SKM-1 (cell line): ENCODE results near the gene INF2.
A peak's percentile ranks its signal among the peaks of the same experiment; 100 is the strongest.
"Not testable (repeated sequence)": the region's sequence is repeated elsewhere in the genome, so short reads cannot be mapped to it uniquely, and the experiment has no call there.

ENCODE experiments used
- DNase-seq: peaks from one replicate; lab custom pipeline; 2025; ENCODE audit not compliant: unreplicated experiment; lab: John Stamatoyannopoulos, UW

Gene INF2

DNA sequence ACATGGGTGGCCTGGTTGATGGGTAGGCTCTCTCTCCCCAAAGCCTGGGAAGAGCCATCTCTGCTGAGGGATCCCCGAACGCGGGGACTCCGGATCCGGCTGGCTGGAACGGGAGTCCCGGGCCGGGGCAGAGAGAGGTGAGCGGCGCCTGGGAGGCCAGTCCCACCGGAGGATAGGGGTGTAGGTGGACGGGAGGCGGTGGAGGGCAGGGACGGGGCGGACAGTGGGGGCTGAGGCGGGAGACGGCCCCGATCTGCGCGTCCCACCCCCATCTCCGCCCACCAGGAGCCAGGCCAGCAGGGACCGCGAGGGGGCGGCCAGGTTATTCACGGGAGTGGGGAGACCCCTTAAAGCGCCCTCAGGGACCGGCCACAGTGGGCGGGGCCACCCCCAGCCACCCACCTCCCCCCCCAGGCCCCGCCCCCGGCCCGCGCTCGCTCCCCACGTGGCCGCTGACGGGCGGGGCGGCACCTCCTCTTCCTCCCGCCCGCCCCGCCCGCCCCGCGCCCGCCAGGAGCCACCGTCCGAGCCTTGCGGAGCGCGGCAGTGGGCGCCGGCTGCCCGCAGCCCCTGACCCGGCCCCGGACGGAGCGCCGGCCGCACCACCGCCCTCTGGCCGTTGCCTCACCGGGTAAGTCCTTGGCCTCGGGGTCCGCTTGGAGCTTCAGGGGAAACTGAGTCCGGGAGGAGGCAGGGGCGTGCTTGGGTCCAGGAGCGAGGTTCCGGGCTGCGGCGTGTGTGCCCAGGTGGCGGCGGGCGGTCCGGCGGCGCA, at the start of gene INF2:
Gene INF2 (plus strand): TSS at position 510 of the 772 bp plus-strand sequence. CDS start 11,748 bp downstream, outside the sequence.
- DNase-seq: peak; percentile 0

DNA sequence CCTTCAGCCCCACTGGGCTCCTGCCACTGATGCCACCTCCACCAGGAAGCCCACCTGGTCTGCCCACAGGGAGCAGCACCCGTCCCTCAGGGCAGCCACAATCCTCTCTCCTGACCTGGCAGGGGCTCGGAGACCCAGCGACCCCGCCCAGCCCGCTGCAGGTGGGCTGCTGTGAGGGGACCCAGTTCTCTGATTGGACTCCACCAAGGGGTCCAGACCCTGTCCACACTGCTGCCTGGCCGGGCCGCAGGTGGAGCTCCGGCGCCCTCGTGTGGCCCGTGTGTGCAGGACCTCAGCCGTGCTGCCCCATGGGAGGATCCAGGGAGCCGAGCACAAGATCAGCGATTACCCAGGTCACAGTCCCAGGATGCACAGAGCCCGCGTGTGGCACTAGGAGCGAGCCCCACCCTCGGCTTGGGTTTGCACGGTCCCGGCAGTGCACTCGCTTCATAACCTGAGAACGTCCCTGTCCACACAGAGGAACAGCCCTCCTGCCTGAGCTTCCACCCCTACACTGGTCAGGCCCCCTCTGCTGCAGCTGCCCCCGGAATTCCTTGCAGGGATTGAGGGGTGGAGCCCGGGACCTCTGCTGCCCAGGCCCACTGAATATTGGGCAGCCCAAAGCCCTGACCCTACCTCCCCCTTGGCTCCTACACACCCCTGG, 49.4 kb upstream of the INF2 start:
- no peak for DNase-seq

DNA sequence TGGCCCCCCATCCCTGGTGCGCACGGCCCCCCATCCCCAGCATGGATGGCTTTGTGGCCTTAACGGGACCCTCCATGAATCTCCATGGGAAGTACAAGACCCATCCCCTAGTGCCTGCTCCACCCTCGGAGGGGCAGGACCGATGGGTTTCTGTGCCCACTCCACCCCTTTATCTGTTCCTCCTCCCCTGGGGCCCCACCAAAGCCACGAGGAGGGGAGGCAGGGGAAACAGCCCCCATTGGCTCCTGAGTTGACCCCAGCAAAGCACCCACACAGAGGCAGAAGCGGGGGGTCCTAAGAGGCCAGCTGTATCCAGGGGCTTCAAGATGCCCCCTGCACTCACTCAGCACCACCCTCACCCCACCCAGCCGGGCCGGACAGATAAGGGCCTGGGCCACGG, 48.7 kb upstream of the INF2 start:
- no peak for DNase-seq

DNA sequence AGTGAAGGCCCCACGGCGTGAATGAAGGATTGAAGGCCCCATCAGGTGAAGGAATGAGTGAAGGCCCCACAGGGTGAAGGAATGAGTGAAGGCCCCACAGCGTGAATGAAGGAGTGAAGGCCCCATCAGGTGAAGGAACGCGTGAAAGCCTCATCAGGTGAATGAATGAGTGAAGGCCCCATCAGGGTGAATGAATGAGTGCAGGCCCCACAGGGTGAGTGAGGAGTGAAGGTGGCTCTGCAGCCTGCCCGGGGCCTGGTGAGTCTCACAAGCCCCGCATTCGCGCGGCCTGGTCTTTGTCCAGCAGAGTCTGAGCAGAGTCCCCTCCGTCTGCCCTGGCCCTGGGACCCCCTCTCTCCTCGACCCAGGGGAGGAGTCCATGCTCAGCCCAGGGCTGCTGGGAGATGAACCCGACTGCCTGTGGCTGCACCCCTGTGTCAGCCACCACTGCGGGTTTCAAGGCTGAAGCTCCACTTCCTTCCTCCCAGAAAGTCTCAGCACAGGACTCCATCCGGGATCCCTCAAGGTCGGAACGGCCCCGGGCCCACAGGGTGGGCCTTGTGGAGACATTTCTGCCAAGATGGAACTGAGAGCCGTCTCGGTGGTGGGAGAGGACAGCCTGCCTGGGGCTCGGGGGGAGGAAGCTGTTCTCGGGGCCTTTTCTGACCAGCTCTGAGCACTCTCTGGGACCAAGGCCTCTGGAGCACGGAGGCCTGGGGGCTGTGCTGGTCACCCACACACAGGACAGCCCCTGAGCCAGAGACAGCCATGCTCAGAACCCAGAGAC, 47.5 kb upstream of the INF2 start:
- DNase-seq: no peak

DNA sequence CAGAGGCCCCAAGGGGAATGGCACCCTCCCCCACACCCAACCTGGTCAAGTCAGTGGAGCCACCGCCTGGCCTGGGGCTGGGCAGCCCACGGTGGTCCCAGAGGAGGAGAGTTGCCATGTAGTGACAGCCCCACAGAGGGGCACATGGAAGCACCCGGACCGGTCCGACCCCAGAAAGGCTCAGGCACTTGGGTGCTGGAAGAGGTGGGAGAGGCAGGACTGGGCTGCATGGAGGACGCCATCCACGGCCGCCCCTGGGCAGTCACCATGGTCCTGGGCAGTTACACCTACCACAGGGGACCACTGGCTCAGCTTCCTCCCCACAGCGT, 46.9 kb upstream of the INF2 start:
- no peak for DNase-seq

DNA sequence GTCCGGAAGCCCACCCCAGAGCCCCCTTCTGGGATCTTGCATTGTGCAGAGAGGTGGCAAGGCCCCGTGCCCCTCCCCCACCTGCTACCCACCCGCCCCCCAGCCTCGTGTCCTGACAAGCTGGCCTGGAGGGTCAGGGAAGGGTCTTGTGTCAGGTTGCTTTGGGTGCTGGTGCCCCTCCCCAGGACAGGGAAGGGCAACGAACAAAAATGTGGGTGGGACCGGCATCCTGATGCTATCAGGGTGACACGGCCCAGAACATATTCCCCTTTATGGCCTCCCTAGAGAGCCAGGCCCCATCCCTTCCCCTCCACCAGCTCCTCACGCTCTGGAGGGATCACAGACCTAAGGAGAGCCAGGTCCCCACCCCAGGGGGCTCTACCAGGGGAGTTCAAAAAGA, 46.1 kb upstream of the INF2 start:
- DNase-seq: no peak

DNA sequence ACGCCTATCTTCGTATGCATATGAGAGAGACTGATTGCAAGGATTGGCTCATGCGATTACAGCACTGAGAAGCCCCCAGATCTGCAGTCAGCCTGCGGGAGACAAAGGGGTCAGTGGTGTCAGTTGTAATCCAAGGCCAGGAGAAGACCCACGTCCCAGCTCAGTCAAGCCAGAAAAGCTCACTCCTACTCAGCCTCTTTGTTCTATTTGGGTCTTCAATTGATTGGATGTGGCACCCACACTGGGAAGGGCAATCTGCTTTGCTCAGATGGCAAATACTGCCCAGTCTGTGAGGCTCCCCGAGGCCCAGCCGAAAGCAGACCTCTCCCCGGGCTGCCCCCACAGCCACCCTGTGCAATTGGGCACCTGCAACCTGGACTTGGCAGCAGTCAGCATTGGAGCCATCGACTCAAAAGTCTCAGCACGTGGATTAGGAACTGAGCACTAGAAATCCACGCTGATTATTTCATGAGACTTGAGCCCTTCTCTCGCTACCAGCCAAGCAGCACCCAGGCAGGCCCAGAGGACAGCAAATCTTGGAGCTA, 45.3 kb upstream of the INF2 start:
- DNase-seq: no peak

DNA sequence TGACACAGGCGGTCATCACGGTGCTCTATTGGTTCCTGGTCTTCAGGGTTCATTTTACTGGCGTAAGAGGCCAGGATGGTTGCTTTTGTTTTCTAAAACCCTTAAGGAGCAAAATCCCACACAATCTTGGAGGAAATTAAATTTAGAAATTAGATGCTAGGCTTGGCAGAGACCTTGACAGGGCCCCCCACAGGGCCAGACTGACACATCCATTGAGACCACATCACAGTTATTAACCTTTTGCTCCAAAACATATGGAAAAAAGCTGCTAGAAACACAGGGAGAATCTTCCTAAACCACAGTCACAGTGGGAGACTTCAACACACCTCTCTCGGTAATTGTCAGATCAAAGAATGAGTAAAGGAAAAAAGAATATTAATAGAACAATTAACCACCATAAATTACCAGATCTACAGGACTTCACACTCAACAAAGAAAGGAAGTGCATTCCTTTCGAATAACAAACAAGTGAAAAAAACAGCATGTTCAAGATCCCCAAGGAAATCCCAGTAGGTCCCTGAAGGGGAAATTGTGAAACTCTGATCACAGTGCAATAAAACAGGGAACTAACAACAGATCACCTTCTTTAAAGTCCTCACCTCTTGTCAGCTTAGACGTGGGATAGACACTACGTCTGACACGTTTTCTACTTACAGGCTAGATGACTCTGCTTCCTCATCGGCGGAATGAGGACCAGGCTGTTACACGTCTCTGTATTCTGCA, 44.6 kb upstream of the INF2 start:
- DNase-seq: no peak

DNA sequence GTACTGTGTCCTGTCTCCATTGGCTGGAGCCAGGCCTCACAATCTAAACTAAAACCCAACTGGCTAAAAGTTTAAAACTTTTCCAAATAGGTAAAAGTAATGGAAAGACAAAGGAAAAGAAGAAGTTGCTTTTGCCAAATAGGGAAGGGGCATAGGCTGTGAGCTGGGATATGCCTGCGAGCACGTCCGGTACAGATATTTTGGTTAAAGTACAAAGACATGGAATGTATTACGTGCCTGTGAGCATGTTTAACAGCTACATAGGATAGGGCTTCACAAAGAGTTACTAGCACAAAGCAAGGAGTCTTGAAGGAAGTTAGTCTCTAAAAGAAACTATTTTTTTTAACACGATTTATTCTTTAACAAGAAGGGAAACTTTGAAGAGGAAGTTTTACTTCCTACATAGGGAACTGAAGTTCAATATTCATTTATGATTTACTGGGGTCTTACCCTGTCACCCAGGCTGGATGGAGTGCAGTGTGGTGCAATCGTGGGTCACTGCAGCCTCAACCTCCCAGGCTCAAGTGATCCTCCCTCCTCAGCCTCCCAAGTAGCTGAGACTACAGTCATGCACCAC, 41.9 kb upstream of the INF2 start:
- DNase-seq: no peak

DNA sequence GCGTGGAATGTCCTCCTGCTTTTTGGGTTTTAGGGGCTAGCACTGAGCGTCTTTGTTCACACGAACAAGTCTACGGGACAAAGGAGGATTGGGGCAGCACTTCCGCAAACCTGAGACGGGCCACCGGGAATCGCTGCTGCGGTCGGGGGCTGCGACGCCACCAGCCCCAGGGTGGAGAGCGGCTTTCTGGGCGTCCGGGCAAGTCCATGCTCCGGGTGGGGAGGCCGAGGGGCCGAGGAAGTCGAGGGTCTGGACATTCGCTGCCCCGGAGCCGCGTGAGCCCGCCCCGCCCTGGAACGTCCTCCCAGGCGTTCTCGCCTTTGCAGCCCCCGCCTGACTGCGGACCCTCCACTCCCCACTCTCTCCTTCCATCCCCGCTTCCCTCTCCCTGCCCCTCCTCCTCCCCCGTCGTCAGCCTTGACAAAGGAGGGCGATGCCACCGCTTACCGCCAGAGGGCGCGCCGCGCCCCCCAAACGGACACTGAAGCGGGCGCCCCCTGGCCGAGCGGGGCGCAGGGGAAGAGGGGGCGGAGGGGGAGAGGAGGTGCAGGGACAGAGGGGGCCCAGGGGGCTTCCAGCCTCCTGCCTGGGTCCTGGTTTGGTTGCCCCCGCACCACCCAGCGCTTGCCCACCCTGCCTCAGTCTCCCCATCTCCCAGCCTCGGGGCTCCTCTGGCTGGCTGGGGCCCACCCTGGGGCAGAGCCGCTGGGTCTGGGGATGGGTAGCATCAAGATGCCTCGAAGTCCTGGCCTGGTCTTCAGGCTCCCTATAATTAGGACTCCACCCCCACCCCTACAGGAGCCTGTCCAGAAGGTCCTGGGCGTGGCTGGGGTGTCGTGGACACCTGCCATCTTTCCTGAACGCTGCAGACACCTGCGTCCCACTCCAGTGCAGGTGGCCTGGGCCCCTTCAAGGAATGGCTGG, 39.1 kb upstream of the INF2 start:
- no peak for DNase-seq

DNA sequence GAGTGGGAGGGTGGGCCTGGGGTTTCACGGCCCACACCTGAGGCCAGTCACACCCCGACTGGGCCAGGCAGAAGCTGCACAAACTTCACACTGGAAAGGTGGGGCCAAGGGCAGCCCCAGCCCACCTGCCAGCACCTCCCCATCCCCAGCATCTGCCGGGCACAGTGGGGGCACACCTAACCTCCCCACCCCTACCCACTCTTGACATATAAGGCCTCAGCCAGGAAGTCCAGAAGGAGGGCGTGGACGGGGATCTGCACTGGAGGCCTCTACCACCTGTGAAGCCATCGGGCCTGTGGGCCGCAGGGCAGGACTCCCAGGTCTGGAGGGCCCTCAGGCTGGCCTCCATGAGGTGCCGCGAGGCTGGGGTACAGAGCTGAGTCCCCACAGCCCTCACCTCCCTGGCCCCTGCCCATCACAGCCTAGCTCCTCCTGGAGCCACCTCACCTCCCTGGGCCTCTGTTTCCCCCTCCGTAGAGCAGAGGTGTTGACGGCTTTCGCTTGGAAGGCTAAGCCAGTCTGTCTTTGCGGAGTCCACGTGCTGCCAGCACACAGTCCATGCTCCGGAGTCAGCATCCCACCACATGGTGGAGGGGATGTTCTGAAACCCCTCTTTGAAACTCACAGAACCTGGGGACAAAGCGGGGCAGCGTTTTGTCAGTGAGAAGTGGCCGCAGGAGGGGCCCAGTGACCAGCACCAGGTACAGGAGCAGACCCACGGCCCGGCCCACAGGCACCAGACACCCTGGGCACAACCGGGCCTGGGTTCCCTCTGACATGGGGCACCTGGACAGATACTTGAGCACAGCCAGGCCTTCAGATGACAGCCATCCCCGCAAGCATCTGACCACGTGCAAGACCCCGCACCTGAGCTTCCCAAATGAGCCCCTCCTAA, 38.2 kb upstream of the INF2 start:
- DNase-seq: no peak

DNA sequence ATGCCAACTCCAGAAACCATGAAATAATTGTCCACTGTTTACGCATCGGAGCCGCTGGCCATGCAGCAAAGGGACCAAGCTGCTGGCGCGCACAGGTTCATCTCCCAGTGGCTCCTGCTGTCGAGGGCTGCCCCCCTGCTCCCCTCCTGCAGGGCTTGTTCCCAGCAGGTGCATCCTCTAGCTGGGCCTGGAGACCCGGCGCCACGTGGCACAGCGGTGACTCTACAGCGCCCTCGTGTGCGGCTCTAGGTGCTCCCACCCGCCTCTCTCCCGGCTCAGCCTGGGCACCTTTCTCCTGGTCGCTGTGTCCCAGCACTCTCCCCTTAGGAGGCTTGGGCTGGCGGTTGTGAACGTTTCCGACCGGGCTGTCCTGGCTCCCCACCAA, 37.5 kb upstream of the INF2 start:
- DNase-seq: no peak

DNA sequence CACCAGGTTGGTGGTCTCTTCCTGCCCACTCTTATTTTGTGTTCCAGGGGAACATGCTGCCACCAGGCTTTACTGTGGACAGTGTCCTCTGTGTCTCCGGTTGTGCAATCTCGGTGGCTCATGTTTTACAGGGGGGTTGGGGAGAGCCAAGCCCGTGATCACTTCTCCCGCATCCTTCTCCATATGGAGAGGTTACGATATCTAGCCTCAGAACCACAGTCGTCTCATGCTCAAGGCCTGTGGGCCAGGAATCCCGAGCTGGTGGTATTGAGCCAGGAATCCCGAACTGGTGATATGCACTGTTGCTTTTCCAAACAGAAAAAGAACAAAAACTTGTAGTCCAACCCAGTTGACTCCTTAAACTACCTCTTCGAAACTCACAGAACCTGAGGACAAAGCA, 37.0 kb upstream of the INF2 start:
- DNase-seq: no peak

DNA sequence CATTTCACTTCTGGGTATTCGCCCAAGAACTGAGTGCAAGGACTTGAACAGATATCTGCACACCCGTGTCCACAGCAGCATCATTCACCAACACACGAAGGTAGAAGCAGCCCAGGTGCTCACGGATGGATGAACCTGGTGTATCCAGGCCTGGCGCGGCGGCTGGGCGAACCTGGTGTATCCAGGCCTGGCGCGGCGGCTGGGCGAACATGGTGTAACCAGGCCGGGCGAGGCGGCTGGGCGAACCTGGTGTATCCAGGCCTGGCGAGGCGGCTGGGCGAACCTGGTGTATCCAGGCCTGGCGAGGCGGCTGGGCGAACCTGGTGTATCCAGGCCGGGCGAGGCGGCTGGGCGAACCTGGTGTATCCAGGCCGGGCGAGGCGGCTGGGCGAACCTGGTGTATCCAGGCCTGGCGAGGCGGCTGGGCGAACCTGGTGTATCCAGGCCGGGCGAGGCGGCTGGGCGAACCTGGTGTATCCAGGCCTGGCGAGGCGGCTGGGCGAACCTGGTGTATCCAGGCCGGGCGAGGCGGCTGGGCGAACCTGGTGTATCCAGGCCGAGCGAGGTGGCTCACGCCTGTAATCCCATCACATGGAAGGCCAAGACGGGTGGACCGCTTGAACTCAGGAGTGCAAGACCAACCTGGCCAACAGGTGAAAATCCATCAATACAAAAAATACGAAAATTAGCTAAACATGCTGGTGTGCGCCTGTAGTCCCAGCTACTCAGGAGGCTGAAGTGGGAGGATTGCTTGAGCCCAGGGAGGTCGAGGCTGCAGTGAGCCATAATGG, 36.1 kb upstream of the INF2 start:
- DNase-seq: not testable (repeated sequence)

DNA sequence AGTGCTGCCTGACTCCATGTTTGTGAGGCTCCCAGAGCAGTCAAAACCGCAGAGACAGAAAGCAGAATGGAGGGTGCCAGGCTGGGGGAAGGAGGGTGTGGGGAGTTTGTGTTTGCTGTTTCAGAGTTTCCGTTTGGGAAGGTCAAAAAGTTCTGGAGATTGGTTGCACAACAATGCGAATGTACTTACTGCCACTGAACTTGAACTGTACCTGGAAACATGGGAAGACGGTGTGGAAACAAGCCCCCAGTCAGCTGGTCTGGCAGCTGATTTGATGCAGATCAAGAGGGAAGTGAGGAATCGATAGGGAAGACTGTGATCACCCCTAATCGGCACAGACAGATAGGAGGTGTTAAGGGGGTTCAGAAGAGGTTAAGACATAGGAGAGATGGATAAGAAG, 35.3 kb upstream of the INF2 start:
- DNase-seq: no peak

DNA sequence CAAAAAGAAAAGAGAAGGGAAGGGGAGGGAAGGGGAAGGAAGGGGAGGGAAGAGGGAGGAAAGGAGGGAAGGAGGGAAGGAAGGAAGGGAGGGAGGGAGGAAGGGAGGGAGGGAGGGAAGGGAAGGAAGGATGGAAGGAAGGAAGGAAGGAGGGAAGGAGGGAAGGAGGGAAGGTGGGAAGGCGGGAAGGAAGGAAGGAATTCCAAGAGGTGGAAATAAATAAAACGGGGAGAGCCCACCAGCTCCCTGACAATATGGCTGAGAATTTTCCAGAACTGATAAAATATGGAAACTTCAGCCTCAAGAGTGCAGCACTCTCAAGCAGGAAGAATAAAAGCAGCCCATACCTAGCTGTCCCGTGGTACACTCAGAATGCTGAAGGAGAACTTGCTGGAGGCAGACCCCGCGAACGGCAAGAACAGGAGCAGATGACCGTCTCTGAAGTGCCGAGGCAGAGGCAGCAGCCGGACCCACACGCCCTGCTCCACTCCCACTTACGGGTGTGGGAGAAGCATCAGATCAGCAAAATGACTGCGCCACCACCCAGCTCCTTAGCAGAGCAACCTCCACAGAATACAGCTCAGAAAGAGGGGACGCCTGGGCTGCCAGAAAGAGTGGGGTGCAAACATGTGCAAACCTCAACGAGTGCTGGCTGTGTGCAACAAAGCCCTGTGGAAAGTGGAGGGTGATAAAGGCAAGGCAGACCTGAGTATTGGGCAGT, 34.1 kb upstream of the INF2 start:
- no peak for DNase-seq

DNA sequence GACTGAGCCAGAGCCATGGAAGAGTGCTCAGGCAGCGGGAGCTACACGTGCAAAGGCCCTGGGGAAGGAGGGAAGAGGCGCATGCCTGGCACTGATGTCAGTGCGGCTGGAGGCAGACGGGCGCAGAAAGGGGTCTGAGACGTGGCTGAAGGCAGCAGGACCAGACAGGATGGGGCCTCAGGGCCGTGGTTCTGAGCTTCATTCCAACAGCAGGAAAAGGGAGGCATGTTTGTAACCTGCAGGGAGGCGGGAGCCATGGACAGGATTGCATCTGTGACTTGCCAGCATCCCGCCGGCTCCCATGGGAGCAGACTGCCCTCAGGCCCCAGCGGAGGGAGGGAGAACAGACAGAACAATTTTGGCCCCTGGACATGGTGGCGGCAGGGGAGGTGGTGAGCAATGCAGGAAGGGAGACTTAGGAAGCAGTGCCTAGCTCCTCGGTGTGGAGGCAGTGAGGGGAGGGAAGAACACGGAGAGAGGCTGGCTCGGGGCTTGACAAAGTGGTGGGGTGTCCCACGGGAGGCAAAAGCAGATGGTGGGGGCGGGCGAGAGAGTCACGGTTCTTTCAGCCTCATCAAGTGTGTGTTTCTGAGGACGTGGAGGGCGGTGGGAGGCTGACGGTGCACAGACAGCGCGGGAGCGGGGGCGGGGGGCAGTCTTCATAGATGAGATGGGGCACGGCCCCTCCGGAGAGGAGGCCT, 33.3 kb upstream of the INF2 start:
- DNase-seq: no peak
